NCI-H2227 (cell line): Measurements from ENCODE around the gene CDH16.
"Not testable (repeated sequence)": the region's sequence is repeated elsewhere in the genome, so short reads cannot be mapped to it uniquely, and the experiment has no call there.

Experiments
- DNase-seq: peaks from one replicate; lab custom pipeline; 2025; ENCODE audit not compliant: unreplicated experiment; lab: John Stamatoyannopoulos, UW

The CDH16 gene

DNA sequence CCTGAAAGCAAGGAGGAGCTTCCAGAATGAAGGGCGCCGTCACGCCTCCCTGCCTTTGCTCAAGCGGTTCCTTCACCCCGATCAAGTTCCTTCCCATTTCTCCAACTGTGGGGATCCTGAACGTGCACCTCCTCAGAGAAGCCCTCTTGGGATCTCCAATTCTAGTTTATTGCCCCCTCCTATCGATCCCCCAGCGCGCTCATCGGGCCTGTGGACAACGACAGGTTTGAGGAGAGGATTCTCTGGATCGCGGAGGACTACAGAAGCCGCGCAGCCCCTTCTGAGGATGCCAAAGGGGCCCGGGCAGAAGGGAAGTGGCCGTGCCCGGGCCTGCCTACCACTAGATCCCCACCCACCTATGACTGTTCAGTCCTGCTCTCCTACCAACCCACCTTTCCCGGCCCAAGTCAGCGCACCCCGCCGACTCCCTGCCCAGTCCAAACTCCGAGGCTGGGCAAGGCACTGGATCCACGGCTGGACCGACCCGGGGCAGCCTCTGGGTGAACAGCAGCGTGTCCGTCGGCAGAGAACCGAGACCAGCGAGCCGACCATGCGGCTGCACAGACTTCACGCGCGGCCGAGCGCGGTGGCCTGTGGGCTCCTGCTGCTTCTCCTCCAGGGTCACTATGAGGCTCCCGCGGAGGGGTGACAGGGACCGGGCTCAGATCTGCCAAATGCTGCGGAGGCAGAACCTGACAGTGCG is 29.6 kb upstream of the CDH16 start:
- no peak for DNase-seq

DNA sequence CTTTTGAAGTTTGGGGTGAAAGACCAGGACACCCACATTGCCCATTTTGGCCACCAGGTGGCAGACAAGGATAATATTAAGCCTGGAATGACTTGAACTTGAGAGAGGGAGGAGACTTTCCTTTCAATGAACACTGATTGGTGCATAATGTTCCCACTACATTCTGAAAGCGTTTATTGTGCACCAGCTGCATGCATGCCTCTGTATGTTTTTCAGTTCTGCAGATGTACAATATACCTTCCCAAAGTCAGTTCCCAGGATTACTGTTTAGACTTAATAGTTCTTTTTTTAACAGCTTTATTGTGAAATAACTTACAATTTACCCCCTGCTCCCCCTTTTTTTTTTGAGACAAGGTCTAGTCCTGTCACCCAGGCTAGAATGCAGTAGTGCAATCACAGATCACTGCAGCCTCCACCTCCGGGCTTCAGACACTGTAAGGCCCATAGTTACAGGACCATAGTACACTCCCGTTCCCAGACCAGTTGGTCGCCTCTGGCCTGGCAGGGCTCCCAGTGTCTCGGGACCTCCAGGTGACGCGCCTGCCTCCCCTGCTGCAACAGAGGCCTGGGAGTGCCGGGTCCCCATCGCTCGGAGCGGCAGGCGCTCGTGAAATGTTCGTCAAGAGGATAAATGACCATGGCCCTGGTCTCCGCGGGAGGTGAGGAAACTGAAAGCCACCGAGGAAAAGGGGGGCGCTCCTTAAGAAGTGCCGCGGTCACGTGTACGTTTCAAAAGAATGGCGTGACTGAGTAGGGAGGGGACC is 28.8 kb upstream of the CDH16 start:
- peak; percentile 78 for DNase-seq

DNA sequence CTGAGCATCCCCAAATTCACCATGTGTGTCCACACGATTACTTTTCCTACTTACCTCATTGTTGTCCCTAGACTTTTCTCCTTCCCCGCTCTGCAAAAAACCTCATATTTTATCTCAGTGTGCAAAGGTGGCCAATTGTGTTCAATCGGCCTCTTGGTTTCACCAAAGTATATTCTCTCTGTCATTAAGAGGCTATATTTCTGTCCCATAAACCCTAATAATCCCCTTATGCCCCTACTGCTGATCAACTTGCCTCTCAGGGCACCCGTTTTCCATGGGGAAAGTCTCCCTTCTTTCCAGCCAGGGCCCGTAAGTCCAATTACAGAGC is 28.3 kb upstream of the CDH16 start:
- no peak for DNase-seq

DNA sequence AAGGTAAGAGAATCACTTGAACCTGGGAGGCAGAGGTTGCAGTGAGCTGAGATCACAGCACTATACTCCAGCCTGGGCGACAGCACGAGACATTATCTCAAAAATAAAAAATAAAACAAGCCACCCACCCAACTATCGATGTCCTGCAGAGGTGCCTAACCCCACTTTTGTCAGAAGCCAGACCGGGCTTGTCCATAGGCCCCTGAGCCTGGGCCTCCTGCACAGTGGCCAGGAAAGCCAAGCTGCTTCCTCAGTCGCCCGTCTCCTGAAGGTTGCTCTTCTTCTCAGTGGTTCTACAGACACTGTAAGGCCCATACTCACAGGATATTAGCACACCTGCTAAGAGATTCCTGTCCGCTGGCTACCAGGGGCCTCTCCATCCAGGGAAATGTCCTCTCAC is 27.9 kb upstream of the CDH16 start:
- no peak for DNase-seq

DNA sequence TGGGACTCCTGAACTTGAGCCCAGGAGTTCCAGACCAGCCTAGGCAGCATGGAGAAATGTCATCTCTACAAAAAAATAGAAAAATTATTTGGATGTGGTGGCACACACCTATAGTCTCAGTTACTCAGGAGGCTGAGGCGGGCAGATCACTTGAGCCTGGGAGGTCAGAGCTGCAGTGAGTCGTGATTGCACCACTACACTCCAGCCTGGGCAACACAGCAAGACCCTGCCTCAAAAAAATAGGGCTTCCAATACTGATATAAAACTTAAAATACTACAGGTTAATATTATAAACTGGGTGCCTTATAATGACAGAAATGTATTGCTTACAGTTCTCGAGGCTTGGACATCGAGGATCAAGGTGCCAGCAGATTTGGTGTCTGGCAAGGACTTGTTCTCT is 27.3 kb upstream of the CDH16 start:
- no peak for DNase-seq

DNA sequence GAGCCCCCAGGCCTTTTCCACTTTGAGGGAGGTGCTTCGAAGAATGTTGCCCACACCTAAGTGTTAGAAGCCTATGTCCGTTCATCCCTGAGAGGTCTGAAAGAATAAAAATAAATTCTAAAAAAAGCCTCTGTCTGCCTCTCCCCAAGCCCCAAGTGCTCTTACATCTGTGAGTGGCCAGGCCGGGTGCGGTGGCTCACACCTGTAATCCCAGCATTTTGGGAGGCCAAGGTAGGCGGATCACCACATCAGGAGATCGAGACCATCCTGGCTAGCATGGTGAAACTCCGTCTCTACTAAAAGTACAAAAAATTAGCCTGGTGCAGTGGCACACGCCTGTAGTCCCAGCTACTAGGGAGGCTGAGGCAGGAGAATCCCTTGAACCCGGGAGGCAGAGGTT is 26.3 kb upstream of the CDH16 start:
- DNase-seq, result not testable (repeated sequence)

DNA sequence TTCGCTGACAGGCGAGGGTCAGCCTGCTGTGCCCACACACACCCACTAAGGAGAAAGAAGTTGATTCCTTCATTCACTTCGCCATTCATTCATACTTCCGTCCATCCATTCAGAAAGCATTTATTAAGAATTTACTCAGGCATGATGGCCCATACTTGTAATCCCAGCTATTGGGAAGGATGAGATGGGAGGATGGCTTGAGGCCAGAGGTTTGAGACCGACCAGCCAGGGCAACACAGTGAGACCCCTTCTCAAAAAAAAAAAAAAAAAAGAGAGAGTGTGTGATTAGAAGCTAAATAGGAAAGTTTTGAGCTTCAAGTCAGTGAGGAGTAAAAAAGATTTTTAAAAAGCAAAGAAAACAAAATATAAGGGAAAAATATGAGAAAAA is 25.4 kb upstream of the CDH16 start:
- DNase-seq, result no peak

DNA sequence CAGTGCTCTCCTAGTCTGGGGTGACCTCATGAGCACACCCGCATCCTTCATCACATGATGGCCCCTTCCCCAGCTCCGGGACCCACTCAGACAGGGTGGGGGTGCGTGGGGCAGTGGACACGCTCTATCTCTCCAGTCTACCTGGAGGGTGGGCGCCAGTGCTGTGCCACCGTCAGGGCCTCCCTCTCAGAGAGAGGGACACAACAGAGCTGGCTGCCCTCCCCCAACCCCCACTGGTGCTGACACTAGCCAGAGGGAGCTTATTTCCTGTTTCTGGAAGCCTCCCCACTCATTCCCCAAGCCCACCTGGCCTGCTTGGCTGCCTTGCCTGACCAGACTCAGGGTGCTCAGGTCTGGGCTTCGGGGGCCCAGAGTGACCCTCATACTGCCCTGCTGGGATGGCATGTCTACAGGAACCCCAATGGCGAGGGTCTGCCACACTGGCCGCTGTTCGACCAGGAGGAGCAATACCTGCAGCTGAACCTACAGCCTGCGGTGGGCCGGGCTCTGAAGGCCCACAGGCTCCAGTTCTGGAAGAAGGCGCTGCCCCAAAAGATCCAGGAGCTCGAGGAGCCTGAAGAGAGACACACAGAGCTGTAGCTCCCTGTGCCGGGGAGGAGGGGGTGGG is 24.9 kb upstream of the CDH16 start:
- no peak for DNase-seq

DNA sequence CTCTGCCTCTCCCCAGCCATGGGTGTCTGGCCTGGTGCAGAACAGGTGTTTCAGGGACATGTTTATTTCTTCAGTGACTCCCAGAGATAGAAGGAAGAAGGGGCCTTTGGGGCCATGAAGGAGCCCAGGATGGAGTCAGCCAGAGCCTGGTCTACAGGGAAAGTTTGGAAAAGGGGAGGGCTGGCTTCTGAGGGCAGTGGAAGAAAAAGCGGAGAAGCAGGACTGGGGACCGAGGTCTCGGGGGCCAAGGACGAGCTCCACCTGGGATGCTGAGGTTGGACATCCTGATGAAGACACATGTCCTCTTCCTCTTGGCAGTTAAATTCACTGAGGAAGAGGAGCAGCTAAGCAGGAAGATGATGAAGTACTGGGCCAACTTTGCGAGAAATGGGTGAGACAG is 24.3 kb upstream of the CDH16 start:
- DNase-seq, result no peak

DNA sequence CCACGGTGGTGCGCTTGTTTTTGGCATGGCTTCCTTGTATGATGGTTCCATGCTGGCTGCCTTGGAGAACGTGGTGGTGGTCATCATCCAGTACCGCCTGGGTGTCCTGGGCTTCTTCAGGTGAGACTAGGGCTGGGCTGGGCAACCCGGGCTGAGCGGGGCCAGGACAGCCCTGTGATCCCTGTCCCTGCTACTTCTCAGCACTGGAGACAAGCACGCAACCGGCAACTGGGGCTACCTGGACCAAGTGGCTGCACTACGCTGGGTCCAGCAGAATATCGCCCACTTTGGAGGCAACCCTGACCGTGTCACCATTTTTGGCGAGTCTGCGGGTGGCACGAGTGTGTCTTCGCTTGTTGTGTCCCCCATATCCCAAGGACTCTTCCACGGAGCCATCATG is 21.6 kb upstream of the CDH16 start:
- no peak for DNase-seq

DNA sequence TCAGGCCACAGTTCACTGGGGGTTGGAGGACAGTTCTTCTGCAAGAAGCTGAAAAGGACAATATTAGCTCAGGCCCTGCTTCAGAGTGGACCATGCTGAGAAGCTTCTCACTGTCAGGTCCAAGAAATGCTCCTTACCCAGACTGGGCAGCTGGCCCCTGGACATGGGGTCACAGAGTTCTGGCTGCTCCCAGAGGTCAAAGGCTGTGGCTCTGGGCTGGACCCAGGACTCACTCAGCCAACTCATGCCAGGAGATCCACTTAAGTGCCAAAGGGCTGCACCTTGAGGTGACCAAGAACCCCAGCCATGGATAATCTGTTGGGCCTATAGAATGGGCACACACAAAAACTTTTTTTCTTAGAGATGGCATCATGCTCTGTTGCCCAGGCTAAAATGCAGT is 20.7 kb upstream of the CDH16 start:
- DNase-seq, result no peak

DNA sequence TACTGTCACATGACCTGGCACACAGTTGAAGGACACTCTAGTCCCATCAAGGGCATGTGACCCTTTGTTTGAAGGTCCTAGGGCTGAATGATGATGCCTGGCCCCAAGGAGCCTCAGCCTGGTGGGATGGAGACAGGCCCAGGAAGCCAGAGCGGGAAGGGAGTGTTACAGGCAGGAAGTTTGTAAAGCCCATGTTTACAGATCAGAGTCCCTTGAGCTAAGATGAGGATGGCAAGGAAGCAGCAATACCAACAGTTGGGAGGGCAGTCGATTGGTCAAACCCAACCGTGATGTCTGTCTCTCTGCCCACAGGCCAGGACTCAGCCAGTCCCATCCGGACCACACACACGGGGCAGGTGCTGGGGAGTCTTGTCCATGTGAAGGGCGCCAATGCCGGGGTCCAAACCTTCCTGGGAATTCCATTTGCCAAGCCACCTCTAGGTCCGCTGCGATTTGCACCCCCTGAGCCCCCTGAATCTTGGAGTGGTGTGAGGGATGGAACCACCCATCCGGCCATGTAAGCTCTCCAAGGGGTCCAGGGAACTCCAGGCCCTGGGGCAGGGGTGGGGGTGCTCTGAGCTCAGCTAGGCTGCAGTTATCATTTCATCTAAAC is 19.1 kb upstream of the CDH16 start:
- DNase-seq, result no peak

DNA sequence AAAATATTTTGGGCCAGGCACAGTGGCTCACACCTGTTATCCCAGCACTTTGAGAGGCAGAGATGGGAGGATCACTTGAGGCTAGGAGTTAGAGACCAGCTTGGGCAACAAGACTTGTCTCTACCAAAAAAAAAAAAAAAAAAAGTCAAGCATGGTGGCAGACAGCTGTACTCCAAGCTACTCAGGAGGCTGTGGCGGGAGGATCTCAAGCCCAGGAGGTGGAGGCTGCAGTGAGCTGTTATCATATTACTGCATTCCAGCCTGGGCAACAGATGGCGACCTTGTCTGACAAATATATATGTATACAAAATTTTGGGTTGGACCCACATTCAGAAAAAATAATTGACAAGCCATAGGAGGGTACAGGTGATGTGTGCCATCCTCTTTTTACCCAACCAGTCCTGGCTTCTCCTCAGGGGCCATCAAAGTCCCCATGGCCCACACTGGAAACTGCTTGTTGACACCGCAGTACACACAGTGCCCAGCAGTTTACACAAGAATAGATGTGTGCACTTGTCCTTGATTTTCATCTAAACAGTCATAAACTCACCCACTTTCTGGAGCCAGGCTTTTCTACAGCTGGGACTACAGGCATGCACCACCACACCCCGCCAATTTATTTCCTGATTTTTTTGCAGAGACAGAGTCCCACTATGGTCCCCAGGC is 18.3 kb upstream of the CDH16 start:
- DNase-seq, result no peak

DNA sequence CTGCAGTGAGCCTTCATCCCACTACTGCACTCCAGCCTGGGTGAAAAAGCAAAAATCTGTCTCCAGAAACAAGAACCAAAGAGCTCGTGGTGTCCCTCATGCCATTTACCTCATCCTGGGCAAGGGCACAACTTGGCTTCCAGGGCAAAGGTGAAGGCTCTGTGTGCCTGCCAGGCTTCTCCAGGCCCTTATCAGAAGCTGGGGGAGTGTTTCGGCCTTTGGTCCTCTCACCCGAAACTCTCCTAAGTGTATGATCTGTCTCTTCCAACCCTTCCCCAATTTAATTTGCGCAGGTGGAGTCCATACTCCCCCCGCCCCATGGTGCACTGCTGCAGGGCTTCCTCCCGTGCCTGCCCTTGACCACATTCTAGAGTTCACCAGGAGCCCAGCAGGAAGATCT is 17.8 kb upstream of the CDH16 start:
- no peak for DNase-seq

DNA sequence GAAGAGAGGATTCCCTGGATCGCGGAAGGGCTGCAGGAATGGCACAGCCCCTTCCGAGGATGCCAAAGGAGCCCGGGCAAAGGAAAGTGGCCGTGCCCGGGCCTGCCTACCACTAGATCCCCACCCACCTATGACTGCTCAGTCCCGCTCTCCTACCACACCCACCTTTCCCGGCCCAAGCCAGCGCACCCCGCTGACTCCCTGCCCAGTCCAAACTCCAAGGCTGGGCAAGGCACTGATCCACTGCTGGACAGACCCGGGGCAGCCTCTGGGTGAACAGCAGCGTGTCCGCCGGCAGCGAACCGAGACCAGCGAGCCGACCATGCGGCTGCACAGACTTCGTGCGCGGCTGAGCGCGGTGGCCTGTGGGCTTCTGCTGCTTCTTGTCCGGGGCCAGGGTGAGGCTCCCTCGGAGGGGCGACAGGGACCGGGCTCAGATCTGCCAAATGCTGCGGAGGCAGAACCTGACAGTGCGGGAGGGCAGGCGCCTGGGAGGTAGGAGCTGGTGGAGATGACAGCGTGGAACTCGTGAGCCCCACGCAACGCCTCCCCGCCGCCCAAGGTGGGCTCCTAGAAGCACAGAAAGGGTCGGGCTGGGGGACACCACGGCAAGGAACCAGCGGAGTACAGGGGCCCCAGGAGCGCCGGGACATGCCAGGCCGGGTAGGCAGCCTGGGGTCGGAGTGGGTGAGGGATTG is 16.8 kb upstream of the CDH16 start, which contains the start of gene CES2:
CES2 (plus strand) TSS at position 203 of the 698 bp plus-strand sequence; CDS start at position 323, 120 bp downstream.
- peak; percentile 3 for DNase-seq

DNA sequence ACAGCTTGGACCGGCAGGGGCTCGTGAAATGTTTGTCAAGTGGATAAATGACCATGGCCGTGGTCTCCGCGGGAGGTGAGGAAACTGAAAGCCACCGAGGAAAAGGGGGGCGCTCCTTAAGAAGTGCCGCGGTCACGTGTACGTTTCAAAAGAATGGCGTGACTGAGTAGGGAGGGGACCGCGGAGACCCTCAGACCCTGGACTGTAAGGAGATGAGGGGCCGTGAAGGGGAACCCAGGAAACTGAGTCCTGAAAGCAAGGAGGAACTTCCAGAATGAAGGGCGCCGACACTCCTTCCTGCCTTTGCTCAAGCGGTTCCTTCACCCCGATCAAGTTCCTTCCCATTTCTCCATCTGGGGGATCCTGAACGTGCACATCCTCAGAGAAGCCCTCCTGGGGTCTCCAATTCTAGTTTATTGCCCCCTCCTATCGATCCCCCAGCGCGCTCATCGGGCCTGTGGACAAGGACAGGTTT is 16.2 kb upstream of the CDH16 start:
- not testable (repeated sequence) for DNase-seq

DNA sequence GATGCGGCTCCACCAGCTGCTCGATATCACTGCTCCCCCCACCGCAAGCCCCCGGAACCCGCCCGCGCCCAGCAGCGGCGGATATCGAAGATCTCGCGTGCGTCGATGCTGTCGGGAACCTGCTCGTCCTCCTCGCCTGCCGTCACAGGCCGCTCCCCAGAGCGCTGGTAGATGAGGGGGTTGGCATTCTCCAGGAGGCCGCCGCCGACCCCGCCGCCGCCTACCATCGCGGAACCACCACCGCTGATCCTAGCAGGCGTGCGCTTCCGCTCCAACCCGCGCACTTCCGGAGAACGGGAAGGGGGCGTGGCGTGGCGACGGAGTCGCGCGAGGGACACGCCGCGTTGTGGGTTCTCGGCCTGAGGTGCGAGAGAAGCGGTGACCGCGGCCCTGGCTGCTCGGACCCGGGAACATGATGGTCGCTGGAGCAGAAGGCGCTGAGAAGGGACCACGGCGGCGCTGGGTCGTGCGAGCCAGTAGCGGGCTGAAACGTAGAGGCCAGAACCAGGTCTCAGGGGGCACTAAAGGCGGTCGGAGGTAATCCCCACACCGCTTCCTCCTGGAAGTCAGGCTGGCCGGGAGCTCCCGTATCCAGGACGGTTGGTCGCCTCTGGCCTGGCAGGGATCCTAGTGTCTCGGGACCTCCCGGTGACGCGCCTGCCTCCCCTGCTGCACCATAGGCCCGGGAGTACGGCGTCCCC is 15.6 kb upstream of the CDH16 start, which contains the start of gene CIAO2B:
CIAO2B (minus strand) TSS at position 265 of the 701 bp plus-strand sequence; CDS start at position 227, 38 bp downstream.
- DNase-seq, result peak; percentile 88

DNA sequence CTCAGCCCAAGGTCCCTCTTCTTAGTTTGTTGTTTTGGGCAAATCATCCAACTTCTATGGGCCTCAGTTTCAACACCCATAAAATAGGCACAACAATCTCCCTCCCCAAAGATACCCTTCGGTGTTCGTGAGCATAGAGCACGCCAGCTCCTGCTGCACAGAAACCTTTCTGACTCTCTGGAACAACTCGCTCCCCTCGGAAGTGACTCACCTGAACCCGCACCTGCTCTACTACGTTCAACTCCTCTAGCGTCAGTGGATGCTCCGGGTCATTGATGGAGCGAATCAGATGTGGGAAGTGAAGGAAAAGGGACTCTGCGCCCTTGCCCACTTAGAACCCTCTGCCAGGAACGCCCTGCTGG is 15.1 kb upstream of the CDH16 start:
- DNase-seq, result no peak

DNA sequence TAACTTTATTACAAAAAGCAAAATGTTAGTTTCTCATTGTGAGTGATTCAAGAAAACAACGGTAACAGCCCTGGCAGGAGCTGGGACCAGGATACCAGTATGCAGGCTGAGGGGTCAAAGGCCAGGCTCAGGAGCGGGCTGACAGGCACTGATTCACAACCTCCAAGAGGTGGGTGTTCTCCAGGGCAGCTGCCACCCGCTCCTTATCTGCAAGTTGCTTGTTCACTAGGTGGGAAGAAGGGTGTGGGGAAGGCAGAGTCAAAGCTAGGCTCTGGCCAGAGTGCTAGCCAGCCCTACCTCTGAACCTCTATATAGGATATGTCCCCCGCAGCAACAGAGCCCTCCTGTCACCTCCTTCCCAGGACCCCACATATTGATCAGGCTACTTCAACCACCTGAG is 13.4 kb upstream of the CDH16 start:
- no peak for DNase-seq

DNA sequence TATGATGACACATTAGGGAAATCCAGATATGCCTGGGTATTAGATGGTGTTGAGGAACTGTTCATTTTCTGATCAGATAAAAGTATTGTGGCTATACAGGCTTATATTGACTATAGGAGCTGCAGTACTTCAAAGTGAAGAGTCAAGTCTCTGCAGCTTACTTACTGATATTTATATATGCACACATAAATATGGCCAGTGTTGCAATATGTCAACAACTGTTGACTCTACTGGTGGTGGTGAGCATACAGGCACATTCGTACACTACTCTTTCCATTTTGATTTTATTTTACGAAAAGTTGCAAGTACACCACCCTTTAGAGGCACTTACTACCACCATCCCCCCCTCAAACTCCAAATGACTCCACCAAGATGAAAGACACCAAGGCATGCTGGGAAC is 13.0 kb upstream of the CDH16 start:
- no peak for DNase-seq
